Stimulated activated CD4-positive, alpha-beta T cell treated with anti-CD3 and anti-CD28 coated beads, Interleukin-4, amount 100 ng/mL, for 1 hour (primary cell): ENCODE data around the gene MTAP.
A peak's percentile ranks its signal among the peaks of the same experiment; 100 is the strongest.

Source experiments
- DNase-seq: peaks from one replicate; pipeline ENCODE4 v3.0.0-alpha.2; 2020

Gene MTAP

GRCh38 chr9:21974343-21974721 lies 171.9 kb downstream of the MTAP start:
- no peak for DNase-seq

DNA sequence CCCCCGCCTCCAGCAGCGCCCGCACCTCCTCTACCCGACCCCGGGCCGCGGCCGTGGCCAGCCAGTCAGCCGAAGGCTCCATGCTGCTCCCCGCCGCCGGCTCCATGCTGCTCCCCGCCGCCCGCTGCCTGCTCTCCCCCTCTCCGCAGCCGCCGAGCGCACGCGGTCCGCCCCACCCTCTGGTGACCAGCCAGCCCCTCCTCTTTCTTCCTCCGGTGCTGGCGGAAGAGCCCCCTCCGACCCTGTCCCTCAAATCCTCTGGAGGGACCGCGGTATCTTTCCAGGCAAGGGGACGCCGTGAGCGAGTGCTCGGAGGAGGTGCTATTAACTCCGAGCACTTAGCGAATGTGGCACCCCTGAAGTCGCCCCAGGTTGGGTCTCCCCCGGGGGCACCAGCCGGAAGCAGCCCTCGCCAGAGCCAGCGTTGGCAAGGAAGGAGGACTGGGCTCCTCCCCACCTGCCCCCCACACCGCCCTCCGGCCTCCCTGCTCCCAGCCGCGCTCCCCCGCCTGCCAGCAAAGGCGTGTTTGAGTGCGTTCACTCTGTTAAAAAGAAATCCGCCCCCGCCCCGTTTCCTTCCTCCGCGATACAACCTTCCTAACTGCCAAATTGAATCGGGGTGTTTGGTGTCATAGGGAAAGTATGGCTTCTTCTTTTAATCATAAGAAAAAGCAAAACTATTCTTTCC lies 172.4 kb downstream of the MTAP start:
- peak; percentile 53 for DNase-seq

DNA sequence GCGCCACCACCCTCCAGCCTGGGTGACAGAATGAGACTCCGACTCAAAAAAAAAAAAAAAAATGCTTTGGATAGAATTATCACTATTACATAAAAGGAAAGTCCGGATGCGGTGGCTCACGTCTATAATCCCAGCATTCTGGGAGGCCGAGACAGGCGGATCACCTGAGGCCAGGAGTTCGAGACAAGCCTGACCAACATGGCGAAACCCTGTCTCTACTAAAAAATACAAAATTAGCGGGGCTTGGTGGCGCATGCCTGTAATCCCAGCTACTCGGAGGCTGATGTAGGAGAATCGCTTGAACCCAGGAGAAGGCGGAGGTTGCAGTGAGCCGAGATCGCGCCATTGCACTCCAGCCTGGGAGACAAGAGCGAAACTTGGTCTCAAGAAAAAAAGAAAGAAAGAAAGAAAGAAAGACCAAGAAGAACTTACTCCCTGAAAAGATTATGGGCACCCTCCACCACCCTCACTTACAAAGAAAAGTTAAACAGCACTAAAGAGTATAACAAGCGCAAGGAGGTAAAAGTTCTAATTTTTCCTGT lies 174.0 kb downstream of the MTAP start:
- no peak for DNase-seq

DNA sequence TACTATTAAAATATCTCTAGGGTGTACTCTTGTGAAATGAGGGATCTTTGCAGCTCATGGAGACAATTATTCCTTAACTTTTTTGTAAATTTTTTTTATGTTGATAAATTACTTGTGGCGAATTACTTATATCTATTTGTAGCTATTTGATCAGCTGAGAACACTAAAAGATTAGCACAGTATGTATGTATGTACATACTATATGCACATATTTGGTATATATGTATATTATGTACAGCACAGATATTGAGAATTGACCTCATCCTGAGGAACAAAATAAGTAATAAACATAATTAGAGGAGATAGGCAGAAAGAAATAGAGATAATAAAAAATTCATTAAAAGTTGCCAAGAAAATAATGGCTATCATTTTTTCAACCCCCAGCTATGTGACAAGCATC lies 180.0 kb downstream of the MTAP start:
- no peak for DNase-seq

DNA sequence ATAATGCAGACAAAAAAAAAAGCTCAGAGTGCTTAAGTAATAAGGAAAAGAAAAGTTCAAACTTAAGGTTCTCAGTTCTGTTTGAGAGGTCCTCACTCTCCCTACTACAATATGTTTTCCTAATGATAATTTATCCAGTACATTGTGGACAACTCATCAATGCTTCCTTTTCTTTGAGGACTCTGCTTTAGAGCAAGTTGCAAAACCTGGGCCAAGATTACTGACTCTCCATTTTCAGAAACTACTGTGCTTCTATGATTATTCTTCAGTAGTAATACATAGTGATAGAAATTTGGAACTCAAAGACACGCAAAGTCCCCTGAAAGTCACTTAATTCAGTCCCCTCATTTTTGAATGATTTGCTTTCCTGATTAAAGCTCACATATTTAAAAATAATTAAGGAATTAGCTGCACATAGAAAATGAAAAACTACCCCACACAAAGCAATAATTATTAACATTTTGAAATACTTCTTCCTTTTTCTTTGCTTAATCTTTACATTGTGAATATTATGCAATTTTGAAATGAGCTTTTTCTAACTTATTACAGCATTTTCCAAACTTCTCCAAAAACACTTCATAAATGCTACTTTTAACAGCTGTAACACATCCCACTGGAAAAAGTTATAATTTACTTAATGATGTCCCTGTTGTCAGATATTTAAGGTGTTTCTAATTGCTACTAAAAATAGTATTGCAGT lies 180.6 kb downstream of the MTAP start:
- DNase-seq, result no peak

DNA sequence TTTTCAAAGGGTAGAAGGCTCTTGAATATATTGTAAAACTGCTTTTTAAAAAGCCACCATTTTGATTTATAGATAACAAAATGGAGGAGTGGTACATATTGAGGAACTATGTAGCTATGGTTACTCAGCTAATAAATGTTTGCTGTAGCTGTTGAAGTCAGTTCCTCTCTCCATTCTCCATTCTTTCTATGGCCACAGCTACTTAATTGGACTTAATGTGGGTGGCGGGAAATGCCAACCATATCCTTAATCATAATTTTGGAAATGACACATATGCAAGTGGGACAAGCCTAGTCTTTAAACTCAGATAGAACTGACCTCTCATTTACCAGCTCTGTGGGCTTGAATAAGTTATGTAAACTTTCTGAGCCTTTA lies 181.1 kb downstream of the MTAP start:
- no peak for DNase-seq

- DNase-seq, result no peak
Measured at GRCh38 chr9:21984101-21984500, 181.7 kb downstream of the MTAP start.

DNA sequence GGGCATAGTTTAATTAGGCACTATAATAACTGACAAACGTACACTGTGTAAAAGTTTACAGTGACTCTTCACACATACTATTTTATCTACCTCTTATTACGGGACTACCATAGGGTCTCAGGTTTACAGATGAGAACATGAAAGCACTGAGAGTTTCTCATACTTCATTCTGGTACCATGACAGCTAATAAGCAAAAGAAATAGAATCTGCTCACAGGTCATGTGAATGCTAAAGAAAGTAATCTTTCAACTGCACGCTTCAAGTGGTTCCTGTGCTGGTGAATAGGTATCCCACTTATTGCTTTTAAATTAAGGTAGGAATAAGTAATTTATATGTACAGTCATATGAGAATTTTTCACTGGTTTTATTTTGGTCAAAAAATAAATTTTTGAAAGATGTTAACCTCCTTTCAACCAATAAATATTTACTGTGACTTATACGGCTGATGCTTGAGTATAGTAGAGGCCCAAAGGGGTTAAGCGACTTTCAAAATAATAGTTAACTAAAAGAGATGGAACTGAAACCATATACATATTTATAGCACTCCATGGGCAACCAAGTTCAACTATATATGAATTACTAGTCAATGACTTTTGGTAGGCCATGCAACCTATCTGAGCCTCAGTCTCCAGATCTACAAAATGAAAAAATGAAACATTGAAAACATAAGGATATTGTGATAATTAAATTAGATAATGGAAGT lies 183.7 kb downstream of the MTAP start:
- no peak for DNase-seq
